A673 (cell line): Measurements from ENCODE around the gene IL17F. TPM values are rescaled to one million over a fixed set of nuclear protein-coding genes. Genes with fewer than 3 reads are reported as not detected.

Experiments
- BruUV-seq: library from RNA; stranded (reverse); fragments of 400-500 nt; replicated peaks from 2 replicates; lab custom pipeline; 2021; lab: Mats Ljungman, UMichigan
- CTCF ChIA-PET: fragments of 300-600 bp; sonication (Branson Sonifier 250); formaldehyde crosslinking; loops from one replicate; lab custom pipeline; 2022; ENCODE audit warnings: antibody characterized with exemption; lab: Charles Lee
- POLR2A ChIA-PET: fragments of 300-600 bp; sonication (Branson Sonifier 250); formaldehyde crosslinking; loops from one replicate; lab custom pipeline; 2022; ENCODE audit warnings: antibody characterized with exemption; ENCODE audit not compliant: low non-redundant PET; lab: Charles Lee
- DNase-seq: peaks from one replicate; pipeline ENCODE4 v3.0.0-alpha.2; 2015; ENCODE audit warnings: low spot score
- H3K27ac ChIP-seq: fragments of 200-600 bp; sonication (generic); 2 replicates; pipeline ENCODE4 v1.5.1; 2016; ENCODE audit warnings: mixed run types, low read depth, mild to moderate bottlenecking, mixed read lengths, antibody characterized with exemption, low read length; ENCODE audit not compliant: poor library complexity, severe bottlenecking
- H3K27me3 ChIP-seq: fragments of 200-600 bp; sonication (generic); replicated peaks from 2 replicates; pipeline ENCODE4 v1.6.1; 2017; ENCODE audit warnings: mixed run types, low read depth, mild to moderate bottlenecking, mixed read lengths, antibody characterized with exemption, low read length; ENCODE audit not compliant: insufficient read depth, poor library complexity
- H3K36me3 ChIP-seq: fragments of 200-600 bp; sonication (generic); 2 replicates; pipeline ENCODE4 v1.6.1; 2016; ENCODE audit warnings: mixed run types, mild to moderate bottlenecking, mixed read lengths, antibody characterized with exemption, low read length; ENCODE audit not compliant: insufficient read depth, poor library complexity, severe bottlenecking
- H3K4me1 ChIP-seq: fragments of 200-600 bp; sonication (generic); 2 replicates; pipeline ENCODE4 v1.6.1; 2017; ENCODE audit warnings: mixed run types, mild to moderate bottlenecking, mixed read lengths, antibody characterized with exemption, low read length; ENCODE audit not compliant: insufficient read depth, poor library complexity, severe bottlenecking
- H3K4me3 ChIP-seq: fragments of 200-600 bp; sonication (generic); 2 replicates; pipeline ENCODE4 v1.5.1; 2016; ENCODE audit warnings: low read depth, mixed run types, mild to moderate bottlenecking, mixed read lengths, low read length; ENCODE audit not compliant: poor library complexity, severe bottlenecking
- H3K9me3 ChIP-seq: fragments of 200-600 bp; sonication (generic); 2 replicates; pipeline ENCODE4 v1.6.1; 2016; ENCODE audit warnings: mixed run types, low read depth, mild to moderate bottlenecking, mixed read lengths, antibody characterized with exemption, low read length; ENCODE audit not compliant: poor library complexity, severe bottlenecking
- CTCF ChIP-seq: fragments of 300-800, 200-600 bp; sonication (generic); conservative IDR thresholded peaks from 2 replicates; pipeline ENCODE4 v1.5.1; 2017; ENCODE audit warnings: low read depth, mild to moderate bottlenecking, antibody characterized with exemption, low read length, moderate library complexity, mixed read lengths
- EZH2 ChIP-seq: fragments of 200-600 bp; sonication (generic); IDR thresholded peaks from 2 replicates; pipeline ENCODE4 v1.6.1; 2017; ENCODE audit warnings: borderline replicate concordance, low read depth, mild to moderate bottlenecking, mixed read lengths, antibody characterized with exemption, low read length; ENCODE audit not compliant: poor library complexity, severe bottlenecking
- intact Hi-C: fragments of 100-400 bp; cut with micrococcal nuclease; formaldehyde crosslinking; loops from one replicate; pipeline ENCODE4 v1.10.0; 2022; ENCODE audit not compliant: unreplicated experiment
- total RNA-seq: library from RNA; stranded (reverse); gene quantifications from 2 replicates; pipeline ENCODE4 v1.2.3, GENCODE V29; 2021

IL17F gene
- total RNA-seq, 1 experiment from 2014 or later: not detected

DNA sequence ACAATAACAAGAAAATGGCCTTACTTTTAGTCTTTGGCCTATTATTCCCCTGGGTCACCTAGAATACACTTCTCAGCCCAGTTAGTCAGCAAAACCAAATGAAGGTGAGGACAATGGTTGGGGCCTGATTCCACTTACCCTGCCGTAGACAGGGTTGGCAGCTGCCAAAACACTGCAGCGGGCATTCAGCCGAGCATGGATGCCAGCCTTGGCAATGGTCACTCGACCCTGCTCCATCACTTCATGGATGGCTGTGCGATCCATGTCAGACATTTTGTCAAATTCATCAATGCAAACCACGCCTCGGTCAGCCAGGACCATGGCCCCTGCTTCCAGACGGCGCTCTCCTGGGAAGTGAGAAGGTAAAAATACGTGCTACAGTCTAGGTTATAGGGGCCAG lies 31.8 kb upstream of the IL17F start:
- intact Hi-C loops: no loop called here

GRCh38 chr6:52271852-52272460 lies 27.7 kb upstream of the IL17F start:
- ChIA-PET POLR2A (no interaction called here), CTCF (no interaction called here)
- Histone ChIP-seq H3K27ac (no peak overlapping the region), H3K36me3 (peaks cover 97% of the 10 kb centered on the region), H3K4me1 (no peaks in the 10 kb centered on the region), H3K4me3 (no peak overlapping the region), H3K27me3 (no peaks in the 10 kb centered on the region), H3K9me3 (no peaks in the 10 kb centered on the region)
- intact Hi-C loops: no loop called here
- no peak for DNase-seq
- TF ChIP-seq CTCF (no peak), EZH2 (no peak)
- BruUV-seq: no TSS peak

More for the DNA sequence above, 31.8 kb upstream of the IL17F start:
- TF ChIP-seq CTCF (no peak), EZH2 (no peak)
- H3K4me3 ChIP-seq: no peak overlapping the region
- no peaks in the 10 kb centered on the region for H3K9me3 ChIP-seq
- CTCF ChIA-PET: no interaction called here
- peaks cover 100% of the 10 kb centered on the region for H3K36me3 ChIP-seq
- H3K27ac ChIP-seq: no peak overlapping the region
- POLR2A ChIA-PET: no interaction called here
- no TSS peak for BruUV-seq
- H3K27me3 ChIP-seq: no peaks in the 10 kb centered on the region
- DNase-seq: no peak
- no peaks in the 10 kb centered on the region for H3K4me1 ChIP-seq

DNA sequence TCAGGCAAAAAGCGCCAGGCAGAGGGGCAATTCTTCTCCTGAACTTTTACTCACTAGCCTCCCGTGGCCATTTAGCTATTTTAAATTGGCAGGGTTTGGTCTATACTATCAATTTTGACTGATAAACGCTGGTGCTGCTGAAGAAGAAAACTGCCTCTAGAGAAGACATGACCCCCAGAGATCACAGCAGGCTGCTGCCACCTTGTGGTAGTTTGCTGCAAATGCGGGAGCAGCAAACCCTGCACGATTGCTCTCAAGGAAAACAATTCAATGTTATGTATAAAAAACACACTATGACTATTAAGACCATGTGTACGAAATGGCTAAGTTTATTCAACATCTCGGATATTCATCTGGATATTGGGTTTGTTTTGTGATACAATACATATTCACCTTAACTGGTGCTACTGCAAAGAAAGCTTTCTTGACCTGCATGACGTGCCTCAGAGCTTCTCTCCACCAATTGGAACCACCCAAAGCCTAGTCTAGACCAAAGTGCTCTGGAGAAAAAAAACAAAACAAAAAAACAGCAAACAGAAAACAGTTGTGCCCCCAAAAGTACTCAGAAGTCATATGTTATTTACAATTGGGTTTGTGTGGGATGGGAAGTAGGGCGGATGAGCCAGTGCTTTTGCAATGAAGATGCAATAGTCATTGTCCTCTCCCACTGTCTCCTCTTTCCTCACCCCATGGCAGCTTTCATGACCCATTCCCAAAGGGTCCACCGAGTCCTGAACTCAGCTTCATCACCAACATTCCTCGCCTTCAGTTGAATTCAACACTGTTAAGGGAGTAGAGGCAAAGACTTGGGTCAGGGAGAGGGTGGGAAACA lies 19.6 kb upstream of the IL17F start:
- TSS peak; percentile 79 for BruUV-seq
- H3K4me3 ChIP-seq: no peak overlapping the region
- no peaks in the 10 kb centered on the region for H3K9me3 ChIP-seq
- ChIA-PET POLR2A (no interaction called here), CTCF (interaction anchor here (1.2 to 2.5 kb wide), 2 partner anchors 100 to 200 kb away, joined by 3 to 24 read pairs; no protein-coding TSS in a partner anchor)
- no peaks in the 10 kb centered on the region for H3K4me1 ChIP-seq
- DNase-seq: peak; percentile 79
- TF ChIP-seq EZH2 (no peak), CTCF (peak; percentile 98)
- peaks cover 82% of the 10 kb centered on the region for H3K36me3 ChIP-seq
- intact Hi-C loops: loop anchor here (1.0 to 5.0 kb wide), 2 partner anchors 101 to 202 kb away; no protein-coding TSS in a partner anchor
- no peak overlapping the region for H3K27ac ChIP-seq
- H3K27me3 ChIP-seq: no peaks in the 10 kb centered on the region
